Stimulated activated CD8-positive, alpha-beta memory T cell treated with anti-CD3 and anti-CD28 coated beads, Interleukin-4, amount 100 ng/mL, for 1 hour (primary cell): ENCODE measurements around the gene RNU2-63P.
"Not testable (repeated sequence)": the region's sequence is repeated elsewhere in the genome, so short reads cannot be mapped to it uniquely, and the experiment has no call there.

ENCODE experiments used
- DNase-seq, 2 donors: peaks; one replicate each; pipeline ENCODE4 v3.0.0-alpha.2; 2020; ENCODE audit warnings: low read depth in 2 of 2, low spot score in 1 of 2

Gene RNU2-63P

GRCh38 chr2:88028931-88029330 is 12.6 kb upstream of the RNU2-63P start:
- no peak for DNase-seq

- no peak for DNase-seq
These were observed 11.5 kb upstream of the RNU2-63P start for GRCh38 chr2:88027697-88028389.

- DNase-seq, result no peak
These were observed 8.2 kb upstream of the RNU2-63P start for GRCh38 chr2:88024509-88024908.

- no peak for DNase-seq
These were observed 6.2 kb upstream of the RNU2-63P start for GRCh38 chr2:88022669-88022921.

GRCh38 chr2:88019985-88020384 is 3.6 kb upstream of the RNU2-63P start:
- DNase-seq, result no peak

GRCh38 chr2:88018909-88019308 is 2.6 kb upstream of the RNU2-63P start:
- DNase-seq, result no peak

GRCh38 chr2:88018077-88018805 is 1.9 kb upstream of the RNU2-63P start:
- DNase-seq, result not testable (repeated sequence)

- not testable (repeated sequence) for DNase-seq
These were observed 1.4 kb upstream of the RNU2-63P start for GRCh38 chr2:88017780-88018038.

- DNase-seq, result peak in 1 of 2 donors; percentile 9
These were observed 823 bp upstream of the RNU2-63P start for GRCh38 chr2:88016960-88017779.

- DNase-seq, result no peak
These were observed 5.3 kb downstream of the RNU2-63P start for GRCh38 chr2:88011011-88011410.

GRCh38 chr2:88010136-88010535 is 6.2 kb downstream of the RNU2-63P start:
- no peak for DNase-seq

GRCh38 chr2:88006912-88007439 is 9.4 kb downstream of the RNU2-63P start:
- DNase-seq, result no peak

- DNase-seq, result no peak
These were observed 10.6 kb downstream of the RNU2-63P start for GRCh38 chr2:88005776-88006175.

- no peak for DNase-seq
These were observed 13.1 kb downstream of the RNU2-63P start for GRCh38 chr2:88003074-88003755.

- no peak for DNase-seq
These were observed 14.0 kb downstream of the RNU2-63P start for GRCh38 chr2:88002359-88002707.

- DNase-seq, result not testable (repeated sequence)
These were observed 15.9 kb downstream of the RNU2-63P start for GRCh38 chr2:88000474-88000873.

- no peak for DNase-seq
These were observed 19.8 kb downstream of the RNU2-63P start for GRCh38 chr2:87996570-87996969.

GRCh38 chr2:87995756-87996155 is 20.6 kb downstream of the RNU2-63P start:
- no peak for DNase-seq

- DNase-seq, result not testable (repeated sequence)
These were observed 22.0 kb downstream of the RNU2-63P start for GRCh38 chr2:87994304-87994850.

GRCh38 chr2:87992569-87992968 is 23.8 kb downstream of the RNU2-63P start:
- not testable (repeated sequence) for DNase-seq

GRCh38 chr2:87987473-87987872 is 28.9 kb downstream of the RNU2-63P start:
- not testable (repeated sequence) for DNase-seq
